OCI-LY1 (cell line): ENCODE measurements around the gene COQ2.

ENCODE experiments used
- CTCF ChIP-seq: fragments of 200-600 bp; sonication (generic), shearing (Covaris generic); IDR thresholded peaks from 2 replicates; pipeline ENCODE4 v1.5.1; 2017; ENCODE audit warnings: mild to moderate bottlenecking, antibody characterized with exemption, low read length, moderate library complexity, mixed read lengths
- EZH2 ChIP-seq: fragments of 200-600 bp; sonication (generic), shearing (Covaris generic); IDR thresholded peaks from 2 replicates; pipeline ENCODE4 v1.8.0; 2017; ENCODE audit warnings: borderline replicate concordance, mixed run types, mild to moderate bottlenecking, antibody characterized with exemption, low read length, moderate library complexity, mixed read lengths

- TF ChIP-seq EZH2 (no peak), CTCF (peak; percentile 15; the same call in 1 of the 2 replicates)
Observed at GRCh38 chr4:83284193-83285054, at the start of gene COQ2.
